NCI-H524 treated with DMSO at 0.1 percent for 48 hours (cell line): ENCODE results near the gene TK1.

Experiments used
- DNase-seq: peaks from one replicate; lab custom pipeline; 2025; lab: John Stamatoyannopoulos, UW

TK1 gene

DNA sequence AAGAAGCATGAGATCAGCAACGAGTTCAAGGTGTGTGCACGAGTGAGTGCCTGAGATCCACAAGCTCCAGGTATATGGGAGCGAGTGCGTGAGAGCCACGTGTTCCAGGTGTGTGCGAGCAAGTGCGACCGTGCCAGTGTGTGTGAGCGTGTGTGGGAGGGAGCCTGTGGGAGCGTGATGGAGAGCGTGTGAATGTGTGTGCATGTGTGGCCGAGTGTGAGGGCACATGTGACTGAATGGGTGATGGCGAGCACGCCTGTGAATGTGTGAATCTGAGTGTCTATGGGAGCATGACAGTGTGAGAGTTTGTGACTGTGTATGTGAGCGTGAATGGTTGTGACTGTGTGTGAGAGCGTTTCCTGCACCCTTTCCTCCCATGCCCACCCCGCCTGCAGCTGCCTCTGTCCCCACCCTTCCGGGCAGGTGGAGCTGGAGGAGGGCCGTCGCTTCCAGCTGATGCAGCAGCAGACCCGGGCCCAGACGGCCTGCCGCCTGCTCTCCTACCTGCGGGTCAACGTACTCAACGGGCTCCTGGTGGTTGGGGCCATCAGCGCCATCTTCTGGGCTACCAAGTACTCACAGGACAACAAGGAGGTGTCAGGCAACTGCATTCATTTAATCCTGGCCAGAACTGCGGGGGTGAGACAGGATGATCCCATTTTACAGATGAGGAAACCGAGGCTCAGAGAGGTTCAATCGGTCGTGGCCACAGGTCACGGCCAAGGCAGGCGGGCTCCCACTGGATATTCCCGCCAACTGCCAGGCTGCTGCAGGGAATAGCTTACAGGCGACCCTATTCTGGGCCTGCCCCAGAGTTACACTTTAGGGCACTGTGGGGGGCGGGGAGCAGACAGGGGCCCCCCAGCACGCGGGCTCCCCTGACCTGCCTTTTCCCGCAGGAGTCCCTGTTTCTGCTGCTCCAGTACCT lies 52.6 kb downstream of the TK1 start:
- no peak for DNase-seq

DNA sequence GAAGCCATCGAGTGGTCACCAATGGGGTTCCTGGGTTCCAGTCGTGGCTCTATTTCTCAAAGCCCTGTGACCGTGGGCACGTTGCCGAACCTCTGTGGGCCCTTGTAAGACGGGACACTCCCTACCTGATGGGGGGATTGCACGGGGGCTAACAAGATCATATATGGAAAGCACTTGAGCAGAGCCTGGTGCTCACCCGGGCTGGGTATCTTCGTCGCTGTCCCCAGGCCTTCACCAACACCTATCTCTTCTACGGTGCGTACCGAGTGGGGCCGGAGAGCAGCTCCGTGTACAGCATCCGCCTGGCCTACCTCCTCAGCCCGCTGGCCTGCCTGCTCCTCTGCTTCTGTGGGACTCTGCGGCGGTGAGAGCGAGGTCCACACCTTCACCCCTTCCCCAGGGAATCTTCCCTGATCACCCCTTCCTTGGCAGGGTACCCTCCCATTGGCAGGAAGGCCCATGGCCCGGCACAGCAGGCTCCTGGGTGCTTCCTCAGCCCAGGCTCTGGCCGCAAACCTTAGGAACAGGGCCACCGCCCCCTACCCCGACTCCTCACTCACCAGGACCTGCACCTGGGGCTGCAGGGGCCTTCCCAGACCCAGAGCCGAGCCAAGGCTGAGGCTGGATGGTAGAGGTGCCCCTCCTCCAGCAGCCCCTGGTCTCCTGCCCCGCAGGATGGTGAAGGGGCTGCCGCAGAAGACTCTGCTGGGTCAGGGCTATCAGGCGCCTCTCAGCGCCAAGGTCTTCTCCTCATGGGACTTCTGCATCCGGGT lies 53.5 kb downstream of the TK1 start:
- no peak for DNase-seq

DNA sequence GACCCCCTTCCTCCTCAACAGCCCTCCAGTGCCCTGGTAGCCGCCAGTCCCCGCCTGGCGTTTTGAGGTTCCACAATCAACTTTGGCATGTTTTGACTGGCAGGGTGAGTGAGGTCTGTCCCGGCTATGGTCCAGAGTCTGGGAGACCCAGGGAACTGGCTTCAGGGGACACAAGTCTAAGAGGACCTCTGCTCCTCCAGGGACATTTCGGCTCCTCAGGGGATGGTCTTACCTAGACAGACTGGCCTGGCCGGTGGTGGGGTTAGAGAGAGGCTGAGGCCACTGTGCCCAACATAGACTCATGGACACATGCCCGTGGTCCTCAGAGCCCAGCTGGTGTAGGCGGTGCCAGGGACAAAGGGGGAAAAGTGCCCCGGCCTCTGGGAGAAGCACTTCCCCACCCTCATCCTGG lies 54.1 kb downstream of the TK1 start:
- DNase-seq = no peak

DNA sequence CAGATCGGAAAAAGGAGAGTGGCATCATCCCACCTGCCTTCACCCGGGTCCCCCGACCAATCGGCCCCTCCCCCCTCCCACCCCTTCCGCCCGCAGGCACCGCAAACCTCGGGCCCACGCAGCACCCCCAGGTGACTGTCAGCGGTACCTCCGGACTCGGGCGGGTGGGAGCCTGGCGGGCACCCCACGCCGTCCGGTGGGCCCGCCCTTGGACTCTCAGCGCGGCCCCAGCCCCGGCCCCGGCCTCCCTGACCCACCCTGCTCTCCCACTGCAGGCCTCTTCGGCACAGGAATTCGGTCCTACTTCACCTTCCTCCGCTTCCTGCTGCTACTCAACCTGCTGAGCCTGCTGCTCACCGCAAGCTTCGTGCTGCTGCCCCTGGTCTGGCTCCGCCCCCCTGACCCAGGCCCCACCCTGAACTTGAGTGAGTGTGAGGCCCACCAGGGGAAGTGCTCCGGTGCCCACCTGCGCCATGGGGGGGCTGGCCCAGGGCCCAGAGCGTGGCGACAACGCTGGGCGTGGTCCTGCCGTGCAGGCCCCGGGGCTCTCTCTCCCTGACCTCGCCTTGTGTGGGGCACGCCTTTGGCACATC lies 54.7 kb downstream of the TK1 start:
- no peak for DNase-seq

DNA sequence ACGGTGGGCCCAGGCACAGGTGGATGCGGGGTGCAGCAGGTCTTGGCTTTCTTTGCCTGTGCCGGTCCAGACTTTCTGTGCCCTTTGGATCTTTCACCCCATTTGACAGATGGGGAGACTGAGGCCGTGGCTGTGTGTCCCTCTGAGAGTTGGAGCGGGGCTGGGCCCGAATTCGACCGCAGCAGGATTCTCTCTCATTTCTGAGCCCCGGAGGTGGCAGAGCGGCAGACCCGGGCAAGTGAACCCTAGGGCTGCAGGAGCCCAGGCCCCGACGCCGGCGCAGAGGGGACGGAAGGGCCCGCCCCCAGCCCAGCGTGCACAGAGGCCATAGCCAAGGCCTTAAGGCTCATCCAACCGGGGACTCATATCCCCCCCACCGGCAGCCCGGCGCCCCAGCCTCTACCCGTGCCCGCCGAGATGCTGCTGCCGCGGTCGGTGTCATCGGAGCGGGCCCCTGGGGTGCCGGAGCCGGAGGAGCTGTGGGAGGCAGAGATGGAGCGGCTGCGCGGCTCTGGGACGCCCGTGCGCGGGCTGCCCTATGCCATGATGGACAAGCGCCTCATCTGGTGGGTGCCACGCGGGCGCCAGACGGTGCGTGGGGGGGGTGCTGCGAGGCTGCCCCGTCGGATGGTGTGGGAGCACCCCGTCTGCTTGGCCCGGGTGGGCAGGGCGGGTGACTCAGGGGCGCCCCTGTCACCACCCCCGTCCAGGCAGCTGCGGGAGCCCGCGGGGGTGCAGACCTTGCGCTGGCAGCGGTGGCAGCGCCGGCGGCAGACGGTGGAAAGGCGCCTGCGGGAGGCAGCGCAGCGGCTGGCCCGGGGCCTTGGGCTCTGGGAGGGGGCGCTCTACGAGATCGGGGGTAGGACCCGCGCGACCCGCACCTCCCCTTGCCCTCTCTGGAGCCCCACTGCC lies 55.4 kb downstream of the TK1 start:
- DNase-seq = no peak

DNA sequence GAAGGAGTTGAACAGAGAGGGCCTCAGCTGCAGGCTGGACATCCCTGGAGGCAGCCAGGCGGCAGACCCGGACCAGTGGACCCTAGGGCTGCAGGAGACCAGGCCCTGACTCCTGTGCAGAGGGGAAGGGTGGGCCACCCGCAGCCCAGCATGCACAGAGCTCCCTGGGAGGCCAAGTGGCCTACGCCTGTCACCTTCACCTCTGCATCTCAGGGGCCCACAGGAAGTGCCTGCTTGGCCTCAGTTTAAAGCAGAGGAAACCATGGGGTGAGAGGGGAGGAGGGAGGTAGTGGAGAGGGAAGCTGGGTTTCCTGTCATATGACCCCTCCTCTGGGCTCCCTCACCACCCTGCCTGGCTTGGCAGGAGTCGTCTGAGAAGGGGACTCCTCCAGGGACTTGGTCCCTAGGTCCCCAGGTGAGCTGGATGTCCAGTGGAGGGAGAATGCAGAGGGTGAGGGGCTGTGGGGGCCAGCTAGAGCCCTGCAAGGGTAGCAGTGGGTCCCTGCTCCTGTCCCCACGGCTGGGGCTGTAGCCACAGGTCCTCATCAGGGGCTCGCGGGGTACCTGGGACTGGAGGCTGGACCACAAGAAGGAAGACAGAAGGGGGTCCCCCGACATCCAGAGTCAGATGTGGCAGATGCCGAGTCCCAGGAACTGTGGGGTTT lies 56.3 kb downstream of the TK1 start, which contains the start of gene TMC8:
TMC8 (plus strand) TSS at position 335 of the 665 bp plus-strand sequence. CDS start 818 bp downstream, outside the sequence.
- no peak for DNase-seq

DNA sequence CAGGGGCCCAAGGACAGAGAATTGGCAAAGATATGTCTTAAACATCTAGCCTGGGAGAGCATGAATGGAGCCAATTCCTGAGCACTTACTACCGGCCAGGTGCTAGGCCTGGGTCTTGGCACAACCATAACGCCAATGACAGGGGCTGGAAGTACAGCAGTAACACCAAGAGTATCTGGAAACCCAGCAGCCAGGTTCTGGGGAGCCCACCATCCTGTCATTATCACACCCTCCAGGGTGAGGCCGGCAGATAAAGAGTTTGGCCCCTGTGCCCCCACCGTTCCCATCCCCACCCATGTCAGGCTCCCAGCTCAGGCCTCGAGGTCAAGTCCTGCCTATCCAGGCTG lies 56.8 kb downstream of the TK1 start:
- DNase-seq = no peak

DNA sequence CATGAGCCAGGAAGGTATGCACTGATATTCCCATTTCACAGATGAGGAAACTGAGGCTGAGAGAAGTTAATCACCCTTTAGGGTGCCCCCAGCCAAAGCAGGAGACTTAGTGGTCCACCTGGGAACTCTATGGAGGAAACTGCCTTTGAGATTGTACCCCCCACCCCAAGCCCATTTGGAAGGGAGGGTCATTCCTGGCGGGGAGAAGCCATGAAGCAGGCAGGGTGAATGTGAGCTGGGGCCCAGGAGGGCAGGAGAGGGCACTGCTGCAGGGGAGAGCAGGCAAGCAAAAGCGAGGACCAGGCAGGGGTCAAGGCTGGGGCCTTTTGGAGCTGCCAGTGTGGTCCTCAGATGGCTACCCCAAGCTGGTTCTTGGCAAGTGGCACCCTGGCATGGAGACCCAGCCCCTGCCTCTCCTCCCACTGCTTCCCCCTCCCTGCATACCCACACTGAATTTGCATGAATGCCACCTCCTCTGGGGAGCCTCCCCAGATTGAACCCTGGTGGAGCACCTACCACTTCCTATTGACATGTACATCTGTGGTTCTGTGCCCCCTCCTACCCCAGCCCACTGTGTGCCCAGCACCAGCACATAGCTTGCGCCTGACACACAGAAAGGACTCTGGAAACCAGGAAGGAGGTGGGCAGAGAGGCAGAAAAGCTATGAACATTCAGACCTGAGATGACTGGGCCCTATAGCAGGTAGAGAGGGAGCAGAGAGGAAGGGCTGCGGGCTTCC lies 57.3 kb downstream of the TK1 start:
- DNase-seq = no peak

DNA sequence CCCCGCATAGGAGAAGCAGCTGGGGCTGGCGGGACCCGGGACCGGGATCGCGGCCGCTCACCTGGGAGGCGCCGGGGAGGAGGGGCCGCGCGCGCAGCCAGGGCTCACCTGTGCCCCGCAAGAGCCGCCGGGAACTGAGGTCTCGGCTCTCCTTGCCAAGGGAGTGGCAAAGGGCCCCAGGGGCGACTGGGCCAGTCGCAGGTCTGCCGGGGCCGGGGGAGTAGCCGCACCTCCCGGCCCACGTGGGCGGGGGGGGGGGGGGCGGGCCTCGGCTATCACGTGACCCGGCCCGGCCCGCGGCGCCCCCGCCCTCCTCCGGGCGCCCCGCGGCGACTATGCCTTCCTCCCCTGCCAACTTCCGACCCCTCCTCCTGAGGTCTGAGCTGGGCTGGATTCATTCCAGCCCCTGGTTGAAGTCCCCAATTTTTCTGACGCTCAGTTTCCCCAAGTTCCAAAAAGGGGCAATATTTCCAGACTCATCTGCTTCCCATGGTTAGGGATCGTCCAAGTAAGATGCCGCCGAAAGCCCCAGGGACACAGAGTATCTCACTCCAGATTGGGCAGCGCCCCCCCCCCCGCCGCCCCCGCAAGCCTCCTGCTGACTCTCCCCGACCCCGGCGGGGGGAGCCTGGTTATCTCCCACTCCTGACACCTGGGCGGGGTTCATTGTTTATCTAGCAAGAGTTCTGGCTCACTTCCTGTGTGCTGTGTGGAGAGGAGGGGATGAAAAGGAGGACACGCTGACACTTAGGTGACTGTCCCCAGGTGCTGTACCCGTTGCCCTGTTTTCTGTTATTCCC lies 58.1 kb downstream of the TK1 start, which contains the start of gene TMC6:
TMC6 (minus strand) TSS at position 205 of the 800 bp plus-strand sequence. CDS start 1,923 bp downstream, outside the sequence.
- DNase-seq = peak; percentile 65

DNA sequence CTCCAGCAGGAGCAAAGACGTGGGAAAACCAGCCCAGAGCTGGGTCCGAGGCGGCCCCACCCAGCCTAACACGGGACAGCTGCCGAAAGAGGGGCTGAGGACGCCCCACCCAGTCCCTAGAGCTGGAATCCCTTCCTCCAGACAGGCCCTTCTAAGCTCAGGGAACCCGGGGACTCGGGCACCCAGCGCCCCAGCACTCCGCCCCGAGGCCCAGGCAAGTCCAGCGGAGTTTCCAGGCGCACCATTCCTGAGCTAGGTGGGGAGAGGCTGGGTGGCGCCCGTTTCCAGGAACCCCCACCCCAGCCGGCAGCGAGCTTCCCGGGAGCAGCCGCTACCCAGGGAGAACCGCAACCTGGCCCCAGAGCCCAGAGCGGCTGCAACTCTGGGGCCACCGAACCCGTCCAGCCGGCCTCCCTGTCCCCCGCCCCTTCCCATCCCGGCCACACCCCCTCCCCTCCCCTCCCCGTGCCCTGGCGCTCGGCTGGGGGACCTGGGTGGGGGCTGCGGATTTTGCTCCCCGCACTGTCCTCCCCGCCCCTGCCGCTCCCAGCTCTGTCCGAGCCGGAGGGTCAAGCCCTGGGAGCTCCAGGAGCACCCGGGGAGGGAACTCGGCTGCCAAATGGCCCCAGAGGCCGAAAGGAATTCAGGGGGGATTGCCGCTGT lies 58.8 kb downstream of the TK1 start:
- no peak for DNase-seq

DNA sequence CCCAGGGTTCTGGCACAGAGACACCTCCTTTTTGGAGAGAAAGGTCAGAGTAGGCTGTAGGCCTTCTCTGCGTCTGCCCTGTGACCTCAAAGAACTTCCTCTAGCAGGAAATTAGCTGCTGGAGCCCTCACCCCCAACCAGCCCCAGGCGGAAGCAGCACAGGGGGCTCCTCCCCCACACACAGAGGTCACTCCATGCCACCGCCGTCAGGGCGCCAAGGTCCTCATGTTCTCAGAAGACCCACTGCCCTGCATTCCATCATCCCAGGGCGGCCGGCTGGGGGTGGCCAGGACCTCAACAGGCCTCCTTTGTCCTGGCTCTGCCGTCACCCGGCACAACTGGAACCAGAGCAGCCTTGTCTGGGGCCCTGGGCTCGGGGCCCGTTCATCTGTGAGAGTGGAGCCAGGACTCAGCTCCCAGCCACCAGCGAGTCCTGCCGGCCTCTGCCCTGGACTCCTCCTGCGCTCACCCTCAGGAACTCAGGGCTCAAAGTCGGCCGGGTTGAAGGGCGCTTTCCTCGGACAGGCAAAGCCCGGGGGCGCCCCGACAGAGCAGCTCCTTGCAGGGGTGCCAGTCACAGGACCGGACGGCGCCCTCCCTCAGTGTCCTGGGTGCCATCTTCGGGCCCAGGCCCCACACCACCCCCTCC lies 59.5 kb downstream of the TK1 start:
- no peak for DNase-seq

DNA sequence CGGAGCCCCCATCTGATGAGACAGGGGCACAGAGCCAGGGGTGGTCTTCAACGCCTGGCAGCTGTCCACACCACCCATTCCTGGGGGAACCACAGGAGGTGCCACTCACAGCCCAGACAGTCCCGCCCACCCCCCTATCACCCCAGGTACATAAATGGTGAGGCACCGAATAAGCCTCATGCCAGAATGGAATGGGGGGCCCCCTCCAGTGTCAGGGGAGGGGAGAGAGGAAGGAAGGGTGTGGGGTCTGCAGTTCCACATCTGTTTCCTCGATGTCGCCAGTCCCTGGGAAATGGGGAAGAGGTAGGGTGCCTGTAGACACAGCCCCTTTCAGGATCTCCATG lies 60.0 kb downstream of the TK1 start:
- no peak for DNase-seq

DNA sequence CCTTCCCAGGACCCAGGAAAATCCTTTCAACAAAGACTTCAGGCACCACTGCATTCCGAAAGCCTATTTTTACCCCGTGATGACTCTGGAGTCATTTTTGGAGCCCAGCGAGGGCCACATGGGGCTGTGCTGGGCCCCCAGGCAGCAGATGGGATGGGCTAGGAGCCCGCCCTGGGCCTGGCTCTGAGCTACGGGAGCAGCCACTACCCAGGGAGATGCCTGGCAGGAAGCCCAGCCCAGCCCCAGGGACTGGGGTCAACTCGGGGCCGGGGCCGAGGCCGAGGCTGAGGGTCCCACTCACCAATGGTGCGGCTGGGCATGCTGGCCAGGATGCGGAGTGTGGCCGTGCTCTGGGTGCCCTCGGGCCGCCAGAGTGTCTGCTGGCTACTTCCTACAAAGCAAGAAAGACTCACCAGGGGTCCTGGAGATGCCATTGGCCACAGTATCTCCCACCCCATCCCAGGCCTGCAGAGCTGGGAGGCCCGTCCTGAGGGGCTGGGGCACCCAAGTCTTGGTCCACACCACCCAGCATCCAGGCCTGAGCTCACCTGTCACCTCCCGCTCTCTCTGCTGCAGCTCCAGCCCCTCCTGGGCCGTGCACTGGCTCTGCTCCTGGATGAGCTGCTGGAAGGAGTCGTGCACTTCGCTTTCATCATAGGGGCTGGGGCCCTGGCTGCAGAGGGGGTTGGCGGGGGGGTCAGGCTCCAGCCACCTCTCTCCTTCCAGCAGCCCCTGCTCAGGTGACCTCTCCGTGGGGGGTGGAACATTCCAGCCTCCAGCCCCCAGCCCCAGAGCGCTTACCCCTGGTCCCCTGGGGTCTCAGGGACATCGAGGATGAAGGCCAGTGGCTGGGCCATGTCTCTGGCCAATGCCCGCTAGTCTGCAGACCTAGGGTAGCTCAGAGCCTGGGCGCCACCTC lies 60.6 kb downstream of the TK1 start:
- no peak for DNase-seq

DNA sequence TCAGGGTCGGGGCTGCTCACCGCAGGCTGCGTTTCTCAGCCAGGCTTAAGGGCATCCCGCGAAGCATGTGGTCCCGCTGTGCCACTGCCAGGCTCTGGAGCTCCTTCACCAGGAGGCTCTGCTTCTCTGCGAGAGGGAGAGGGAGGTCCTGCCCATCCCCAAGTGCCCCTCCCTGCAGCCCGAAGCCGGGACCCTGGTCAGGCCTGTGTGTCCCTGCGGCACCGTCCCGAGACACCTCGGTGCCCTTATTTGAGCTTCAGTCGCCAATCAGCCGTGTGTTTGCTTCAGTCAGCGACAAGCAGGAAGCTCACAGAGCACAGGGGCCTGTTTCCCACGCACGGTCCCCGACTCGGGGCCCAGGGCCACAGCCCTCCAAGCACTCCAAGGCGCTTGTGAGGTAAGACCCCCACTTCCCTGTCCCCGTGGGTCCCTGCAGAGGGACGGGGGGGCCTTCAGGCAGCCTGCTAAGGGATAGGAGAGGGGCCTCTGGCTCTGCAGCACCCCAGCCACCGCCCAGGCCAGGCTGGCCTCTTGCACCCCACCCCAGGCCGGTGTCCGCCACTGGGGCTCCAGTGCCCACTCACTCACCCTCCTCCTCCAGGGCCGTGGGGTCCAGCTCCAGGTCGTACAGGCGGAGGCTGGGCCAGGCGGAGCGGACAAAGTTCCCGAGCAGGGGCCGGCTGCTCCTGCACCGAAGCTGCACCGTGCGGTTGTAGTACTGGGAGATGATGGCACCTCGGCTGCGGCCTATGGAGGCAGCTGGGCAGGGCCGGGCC lies 61.5 kb downstream of the TK1 start:
- no peak for DNase-seq

DNA sequence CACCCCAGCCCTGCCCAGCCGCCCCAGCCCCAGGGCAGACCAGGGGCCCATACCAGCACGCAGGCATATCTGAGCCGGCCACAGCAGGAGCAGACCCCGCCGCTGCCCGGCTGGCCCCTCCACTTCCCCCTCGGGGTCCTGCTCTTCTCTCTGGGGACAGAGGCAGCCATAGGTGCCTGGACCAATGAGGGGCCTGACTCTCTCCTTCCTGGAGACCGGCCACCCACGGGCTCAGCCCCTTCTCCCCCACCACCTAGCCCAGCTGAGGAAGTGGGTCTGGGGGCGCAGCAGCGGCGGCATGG lies 62.1 kb downstream of the TK1 start:
- no peak for DNase-seq
